Measurements from ENCODE around the gene IL11RA. TPM values are rescaled to one million over a fixed set of nuclear protein-coding genes. Genes with fewer than 3 reads are reported as not detected.
A peak's percentile ranks its signal among the peaks of the same experiment; 100 is the strongest.

The IL11RA gene
- total and polyA plus RNA-seq, 9 of the 15 experiments (the other 6 are each of a cell fraction or from before 2014, with no cell fraction given): 0.11 to 5.8 (median 2.8) TPM

DNA sequence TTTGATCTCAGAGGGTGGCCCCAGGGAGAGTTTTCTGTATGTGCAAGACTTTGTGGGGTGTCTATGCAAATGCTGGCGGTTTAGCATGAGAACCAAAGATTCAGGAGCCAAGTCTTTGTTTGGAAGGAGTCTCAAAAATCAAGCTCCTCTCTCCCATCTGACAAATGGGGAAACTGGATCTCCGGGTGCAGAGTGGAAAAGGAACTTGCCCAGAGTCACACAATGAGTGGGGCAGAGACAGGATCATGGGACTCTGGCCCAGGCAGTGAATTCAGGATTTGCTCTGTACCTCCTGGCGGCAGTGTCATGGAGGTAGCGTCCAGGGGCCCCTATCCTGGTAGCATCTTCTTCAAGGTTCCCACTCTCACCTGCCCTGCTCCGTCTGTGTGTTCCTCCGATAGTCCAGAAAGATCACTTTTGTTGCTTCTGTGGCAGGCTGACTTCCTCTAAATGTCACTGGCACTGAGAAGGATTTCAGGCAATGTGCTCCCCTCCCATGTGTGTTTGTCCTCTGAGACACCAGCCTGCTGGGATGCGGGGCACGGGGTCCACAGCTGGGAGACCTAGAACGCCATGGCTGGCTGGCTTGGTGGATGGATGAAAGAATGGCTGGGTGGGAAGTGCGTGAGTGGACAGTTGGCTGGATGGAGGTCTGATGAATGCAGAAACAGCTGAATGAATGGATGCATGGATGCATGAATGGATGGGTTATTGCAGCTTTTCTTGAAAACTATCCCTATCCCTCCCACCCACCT, 35.5 kb downstream of the IL11RA start (continued):
- TF ChIP-seq GATAD2A (IDR thresholded peaks at IDR 0.05) (no peak), PHF8 (IDR thresholded peaks at IDR 0.05; ENCODE audit: borderline replicate concordance, low read length) (no peak), KLF6 (CRISPR knock-in tag; IDR thresholded peaks at IDR 0.05; ENCODE audit: borderline replicate concordance) (no peak), RHOXF2B (CRISPR knock-in tag; conservative IDR thresholded peaks at IDR 0.05) (no peak), MEF2D (tag; conservative IDR thresholded peaks at IDR 0.05; ENCODE audit: low read depth) (no peak)
- TF ChIP-seq, protein P1, sequence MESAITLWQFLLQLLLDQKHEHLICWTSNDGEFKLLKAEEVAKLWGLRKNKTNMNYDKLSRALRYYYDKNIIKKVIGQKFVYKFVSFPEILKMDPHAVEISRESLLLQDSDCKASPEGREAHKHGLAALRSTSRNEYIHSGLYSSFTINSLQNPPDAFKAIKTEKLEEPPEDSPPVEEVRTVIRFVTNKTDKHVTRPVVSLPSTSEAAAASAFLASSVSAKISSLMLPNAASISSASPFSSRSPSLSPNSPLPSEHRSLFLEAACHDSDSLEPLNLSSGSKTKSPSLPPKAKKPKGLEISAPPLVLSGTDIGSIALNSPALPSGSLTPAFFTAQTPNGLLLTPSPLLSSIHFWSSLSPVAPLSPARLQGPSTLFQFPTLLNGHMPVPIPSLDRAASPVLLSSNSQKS (CRISPR knock-in tag; IDR thresholded peaks at IDR 0.05): no peak

DNA sequence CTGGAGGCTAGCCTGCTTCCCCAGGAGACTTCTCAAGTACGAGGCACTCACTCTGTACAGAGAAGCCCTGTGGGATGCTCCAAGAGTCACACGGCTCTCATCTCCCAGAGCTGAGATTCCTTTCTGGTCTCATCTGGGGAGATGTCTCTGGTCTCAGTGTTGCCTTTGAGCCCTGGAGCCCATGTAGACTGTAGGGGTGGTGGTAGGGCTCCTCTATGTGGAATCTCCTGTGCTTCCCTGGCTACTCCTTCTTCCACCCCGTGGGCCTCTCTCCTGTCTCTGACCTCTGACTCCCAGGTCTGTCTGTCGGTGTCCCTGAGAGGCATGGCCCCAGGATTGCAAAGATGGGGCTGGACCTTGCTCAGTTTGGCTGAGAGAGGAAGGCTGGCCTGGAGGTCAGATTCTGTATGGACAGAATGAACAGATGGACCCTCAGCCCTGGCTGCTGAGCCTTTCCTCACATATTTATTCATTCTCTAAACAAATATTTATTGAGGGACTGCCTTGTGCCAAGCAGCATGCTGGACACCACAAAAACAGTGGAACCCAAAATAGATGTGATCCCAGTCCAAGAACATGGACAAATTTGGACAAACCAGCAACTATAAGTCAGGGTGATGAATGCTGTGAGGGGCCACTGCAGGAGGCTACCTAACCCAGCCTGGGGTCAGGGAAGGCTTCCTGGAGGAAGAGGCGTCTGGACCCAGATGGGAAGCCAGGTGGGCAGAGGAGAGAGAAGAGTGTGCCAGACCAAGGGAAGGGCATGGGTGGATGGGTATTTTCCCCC, 36.5 kb downstream of the IL11RA start:
- CTCF ChIA-PET (ENCODE audit: low intra/inter-chr PET ratio): no interaction called here

More for the DNA sequence above, 36.5 kb downstream of the IL11RA start:
- POLR2A ChIA-PET: no interaction called here
- H3K4me1 ChIP-seq (replicated peaks in 1 of 2; ENCODE audit: control insufficient read depth in 2 of 2, insufficient read depth in 2 of 2, low read length in 2 of 2): no peaks in the 10 kb centered on the region
- 21% methylated on average over 5 of the region's 5 CpGs for WGBS (ENCODE audit: insufficient coverage, low coverage, missing lambda C conversion rate)
- H4K20me1 ChIP-seq (replicated peaks; ENCODE audit: control insufficient read depth, insufficient read depth, low read length): peaks cover 3% of the 10 kb centered on the region; the same call in 1 of the 2 replicates
- no peak for ATAC-seq
- no peaks in the 10 kb centered on the region for H3K79me2 ChIP-seq (ENCODE audit: control insufficient read depth, insufficient read depth, low read length)
- no peak for FAIRE-seq
- DNase-seq (ENCODE audit: extremely low read depth in 1 of 4, low spot score in 3 of 4): no peak
- TF ChIP-seq, protein P2, sequence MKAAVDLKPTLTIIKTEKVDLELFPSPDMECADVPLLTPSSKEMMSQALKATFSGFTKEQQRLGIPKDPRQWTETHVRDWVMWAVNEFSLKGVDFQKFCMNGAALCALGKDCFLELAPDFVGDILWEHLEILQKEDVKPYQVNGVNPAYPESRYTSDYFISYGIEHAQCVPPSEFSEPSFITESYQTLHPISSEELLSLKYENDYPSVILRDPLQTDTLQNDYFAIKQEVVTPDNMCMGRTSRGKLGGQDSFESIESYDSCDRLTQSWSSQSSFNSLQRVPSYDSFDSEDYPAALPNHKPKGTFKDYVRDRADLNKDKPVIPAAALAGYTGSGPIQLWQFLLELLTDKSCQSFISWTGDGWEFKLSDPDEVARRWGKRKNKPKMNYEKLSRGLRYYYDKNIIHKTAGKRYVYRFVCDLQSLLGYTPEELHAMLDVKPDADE (conservative IDR thresholded peaks at IDR 0.05; ENCODE audit: control insufficient read depth, low read depth, low read length): no peak
- peak; percentile 62 for TF ChIP-seq ZFP36 (IDR thresholded peaks at IDR 0.05; ENCODE audit: low read depth, low read length, partially characterized antibody)
- no peak overlapping the region; a peak in 1 of 4 replicates for H3K9ac ChIP-seq (ENCODE audit: insufficient read depth in 1 of 2, low read depth in 2 of 2, low read length in 2 of 2)
- no peaks in the 10 kb centered on the region for H3K9me3 ChIP-seq (replicated peaks; ENCODE audit: control insufficient read depth, insufficient read depth, low read depth, low read length)
- H3K27ac ChIP-seq (ENCODE audit: extremely low read depth, low read depth, low read length): no peak overlapping the region
- H3K4me2 ChIP-seq (ENCODE audit: insufficient read depth, low read length): no peak overlapping the region
- BruUV-seq (replicated peaks): no TSS peak
- in situ Hi-C loops (cut with MboI) (no loop called here), intact Hi-C loops (cut with micrococcal nuclease) (no loop called here)
- H3K4me3 ChIP-seq: no peak overlapping the region
- H3K9me1 ChIP-seq (ENCODE audit: control insufficient read depth, insufficient read depth, low read length): no peaks in the 10 kb centered on the region
- H3K27me3 ChIP-seq (ENCODE audit: control insufficient read depth in 2 of 2, insufficient read depth in 2 of 2, low read length in 2 of 2): no peaks in the 10 kb centered on the region
- H2AFZ ChIP-seq (ENCODE audit: low read depth, low read length): no peak overlapping the region
- no peaks in the 10 kb centered on the region for H3K36me3 ChIP-seq (ENCODE audit: control insufficient read depth, insufficient read depth, low read length)
